ENCODE measurements around the gene CACNA2D4.

Gene CACNA2D4

GRCh38 chr12:1844661-1845409 lies 73.6 kb downstream of the CACNA2D4 start:
- DNase-seq (ENCODE audit: low read depth), result no peak

DNA sequence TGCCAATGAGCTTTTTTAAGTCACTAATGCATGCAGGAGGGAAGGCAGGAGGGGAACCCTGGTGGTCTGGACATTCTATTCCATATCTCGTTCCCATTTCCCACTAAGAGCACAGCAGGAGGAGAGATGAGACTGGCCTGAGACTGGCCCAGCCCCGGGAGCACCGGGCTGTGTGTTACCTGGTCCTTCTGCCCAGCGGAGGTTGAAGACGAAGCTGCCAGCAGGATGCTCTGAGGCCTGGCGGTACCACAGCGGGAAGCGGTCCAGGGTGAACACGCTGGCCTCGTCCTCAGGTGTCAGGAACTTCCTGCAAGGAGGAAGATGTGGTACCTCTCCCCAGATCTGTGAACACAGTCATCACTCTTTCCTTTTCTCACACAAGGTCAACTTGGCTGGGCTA lies 74.2 kb downstream of the CACNA2D4 start:
- DNase-seq (ENCODE audit: low read depth), result no peak

- no peak for DNase-seq (ENCODE audit: low read depth)
These were observed 74.8 kb downstream of the CACNA2D4 start for GRCh38 chr12:1843641-1844005.

- DNase-seq (ENCODE audit: low read depth), result no peak
These were observed 75.4 kb downstream of the CACNA2D4 start for GRCh38 chr12:1842905-1843640.

DNA sequence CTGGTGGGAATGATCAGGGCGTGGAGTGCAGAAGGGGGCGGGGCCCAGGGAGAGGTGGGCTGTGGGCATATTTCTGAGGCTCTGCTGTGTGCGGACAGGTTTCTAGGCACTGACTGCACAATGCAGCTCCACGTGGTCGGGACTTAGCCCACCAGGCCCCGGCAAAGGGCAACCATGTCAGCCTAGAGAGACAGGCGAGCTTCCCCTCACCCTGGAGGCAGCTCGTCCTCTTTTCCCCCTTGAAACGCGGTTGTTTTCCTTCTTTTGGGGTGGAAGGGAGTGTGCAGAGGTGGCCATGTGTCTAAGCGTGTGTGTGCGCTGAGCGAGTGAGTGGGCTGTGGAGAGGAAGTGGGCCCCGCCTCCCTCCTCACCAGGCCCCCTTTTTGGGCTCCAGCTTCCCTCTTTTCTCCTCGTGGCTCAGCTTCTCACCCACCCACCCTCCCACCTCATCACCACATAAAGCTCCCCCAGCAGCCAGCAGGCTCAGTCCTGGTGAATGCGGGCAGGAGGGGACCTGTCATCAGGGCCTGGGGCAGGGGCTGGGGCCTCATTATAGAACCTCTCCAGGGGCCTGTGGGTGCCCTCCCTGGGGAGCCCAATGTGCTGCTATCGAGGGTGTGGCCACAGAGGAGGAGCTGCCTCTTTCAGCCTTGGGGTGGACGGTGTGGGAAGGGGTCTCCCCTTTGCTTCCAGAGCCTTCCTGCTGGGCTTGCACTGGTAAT lies 76.1 kb downstream of the CACNA2D4 start:
- no peak for DNase-seq (ENCODE audit: low read depth)

GRCh38 chr12:1841586-1842182 lies 76.8 kb downstream of the CACNA2D4 start:
- no peak for DNase-seq (ENCODE audit: low read depth)

- DNase-seq (ENCODE audit: low read depth), result no peak
These were observed 77.4 kb downstream of the CACNA2D4 start for GRCh38 chr12:1840981-1841425.

GRCh38 chr12:1839956-1840951 lies 78.2 kb downstream of the CACNA2D4 start:
- no peak for DNase-seq (ENCODE audit: low read depth)

DNA sequence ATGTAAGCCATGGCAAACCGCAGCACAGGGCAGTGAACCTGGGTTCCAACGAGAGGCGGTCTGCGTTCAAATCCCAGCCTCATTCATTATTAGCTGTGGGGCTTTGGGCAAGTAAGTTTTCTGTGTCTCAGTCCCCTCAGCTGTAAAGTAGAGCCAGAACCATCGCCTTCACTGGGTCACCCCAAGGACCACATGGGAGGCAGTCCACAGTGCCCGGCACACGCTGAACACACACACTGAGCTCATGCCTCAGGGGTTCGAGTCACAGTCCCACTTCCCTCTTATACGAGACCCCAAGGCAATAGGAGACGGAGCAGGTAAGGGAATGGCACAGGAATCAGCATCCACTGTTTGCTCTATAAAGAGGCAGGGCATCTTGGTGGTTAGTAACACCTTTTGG lies 79.0 kb downstream of the CACNA2D4 start:
- no peak for DNase-seq (ENCODE audit: low read depth)

DNA sequence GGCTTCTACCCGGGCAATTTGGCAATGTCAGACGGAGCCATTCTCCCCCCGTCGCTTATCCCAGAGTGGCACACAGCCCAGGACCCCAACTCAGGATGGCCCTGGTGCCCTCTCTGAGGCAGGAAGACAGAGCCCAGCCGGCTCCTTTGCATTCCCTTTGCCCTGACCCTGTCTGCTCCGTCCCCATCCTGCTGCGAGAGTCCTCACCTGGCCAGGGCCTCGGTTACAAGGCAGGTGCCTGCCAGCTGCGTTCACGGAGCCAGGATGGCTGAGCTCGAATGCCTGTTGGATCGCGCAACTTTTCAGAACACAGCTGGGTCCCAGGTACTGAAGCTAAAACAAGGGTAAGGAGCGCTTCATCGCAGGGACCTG lies 79.5 kb downstream of the CACNA2D4 start:
- no peak for DNase-seq (ENCODE audit: low read depth)

DNA sequence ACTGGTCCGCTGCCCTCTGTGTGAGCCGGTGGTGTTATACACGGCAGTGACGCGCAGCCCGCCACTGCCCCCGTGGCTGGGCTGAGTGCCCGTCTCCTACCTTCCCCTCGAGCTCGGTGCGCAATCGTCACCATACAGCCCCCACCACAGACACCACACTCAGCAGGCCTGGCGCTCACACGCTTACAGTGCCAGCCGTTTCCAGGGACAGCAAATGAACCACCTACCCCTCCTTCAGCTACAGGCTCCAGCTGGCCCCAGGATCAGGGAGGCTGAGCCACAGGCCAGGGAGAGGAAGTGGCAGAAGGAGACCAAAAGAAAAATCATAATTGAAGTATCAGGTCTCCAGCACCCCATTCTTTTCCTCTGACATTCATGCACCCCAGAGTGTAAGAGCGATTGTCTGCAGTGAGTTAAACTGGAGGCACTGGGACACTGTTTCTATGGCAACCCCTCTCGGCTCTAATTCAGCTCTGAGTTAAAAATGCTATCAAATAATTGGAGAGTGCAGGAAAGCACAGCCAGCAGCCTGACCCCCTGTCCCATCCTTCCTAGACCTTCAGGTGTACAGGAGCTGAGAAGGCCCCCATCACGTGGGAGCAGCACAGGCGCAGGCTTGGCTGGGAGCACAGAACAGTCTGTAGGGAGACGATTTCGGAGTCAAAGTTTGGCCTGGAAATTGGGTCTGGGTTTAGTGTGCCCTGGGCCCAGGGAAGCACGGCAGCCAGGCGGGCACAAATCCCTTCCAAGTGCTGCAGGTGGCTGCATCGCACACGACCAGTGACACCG lies 80.1 kb downstream of the CACNA2D4 start:
- DNase-seq (ENCODE audit: low read depth), result no peak

GRCh38 chr12:1837541-1838204 lies 80.8 kb downstream of the CACNA2D4 start:
- no peak for DNase-seq (ENCODE audit: low read depth)

DNA sequence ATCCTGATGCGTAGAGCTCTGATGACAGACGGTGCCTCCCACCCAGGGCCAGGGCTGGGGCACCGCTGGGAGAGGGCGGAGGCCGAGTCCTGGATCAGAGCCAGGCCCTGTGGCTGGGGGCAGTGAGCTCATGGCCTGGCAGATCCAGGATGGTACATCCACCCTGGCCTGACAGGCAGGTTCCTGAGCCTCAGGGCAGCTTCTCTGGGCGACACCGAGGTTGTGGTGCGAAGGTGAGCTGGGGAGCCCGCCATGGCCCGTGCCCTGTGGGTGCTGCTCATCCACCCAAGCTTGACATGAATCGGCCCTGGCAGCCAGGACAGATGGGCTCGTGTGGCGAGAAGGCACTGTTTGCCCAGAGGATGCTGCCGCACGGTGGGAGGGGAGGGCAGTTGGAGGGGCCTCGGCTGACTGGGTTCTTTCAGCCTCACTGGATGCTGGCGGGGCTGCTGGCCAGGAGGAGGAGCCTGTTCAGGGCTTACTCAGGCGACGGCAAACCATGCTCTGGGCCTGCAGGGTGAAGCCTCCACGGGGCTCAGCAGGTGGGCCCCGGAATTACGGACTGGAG lies 81.5 kb downstream of the CACNA2D4 start:
- DNase-seq (ENCODE audit: low read depth), result no peak

- DNase-seq (ENCODE audit: low read depth), result no peak
These were observed 82.1 kb downstream of the CACNA2D4 start for GRCh38 chr12:1836241-1836803.

DNA sequence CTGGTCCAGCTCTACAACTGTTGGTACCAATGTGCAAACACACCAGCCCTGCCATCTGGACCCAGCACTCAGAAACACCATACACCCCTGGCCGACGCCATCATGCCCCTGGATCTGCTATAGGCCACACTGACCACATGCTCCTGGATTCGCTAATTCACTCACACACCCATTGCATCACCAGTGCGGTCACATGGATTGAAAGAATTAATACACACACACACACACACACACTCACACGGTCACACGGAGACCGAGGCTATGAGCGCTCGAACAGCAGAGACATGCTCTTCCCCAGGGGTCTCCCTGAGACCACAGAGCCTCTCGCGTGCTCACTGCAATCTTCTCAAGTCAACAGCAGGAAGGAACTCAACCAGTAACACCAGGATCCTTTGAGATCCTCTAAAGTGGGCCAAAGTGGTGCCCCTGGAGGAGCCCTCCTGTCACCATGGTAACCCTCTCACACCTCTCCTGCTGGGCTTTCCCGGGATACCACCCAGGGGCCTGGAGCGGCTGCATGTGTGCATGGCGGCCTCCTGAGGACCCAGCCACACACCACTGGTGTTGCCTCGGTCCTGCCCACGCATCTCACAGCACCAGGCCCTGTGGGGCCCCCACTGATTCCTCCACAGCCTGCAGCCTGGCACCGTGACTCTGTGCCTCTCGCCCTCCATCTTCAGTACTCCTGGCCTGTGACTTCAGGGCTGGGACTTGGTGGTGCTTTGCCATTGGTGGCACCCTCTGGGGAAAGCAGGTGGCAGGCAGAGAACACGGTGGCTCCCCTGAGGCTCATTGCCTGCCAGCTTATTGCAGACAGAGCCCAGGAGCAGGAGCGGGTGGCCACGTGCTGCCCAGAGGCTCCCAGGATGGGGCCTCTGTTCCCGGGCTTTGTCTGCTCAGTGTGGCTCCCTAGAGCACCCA lies 83.0 kb downstream of the CACNA2D4 start:
- no peak for DNase-seq (ENCODE audit: low read depth)

DNA sequence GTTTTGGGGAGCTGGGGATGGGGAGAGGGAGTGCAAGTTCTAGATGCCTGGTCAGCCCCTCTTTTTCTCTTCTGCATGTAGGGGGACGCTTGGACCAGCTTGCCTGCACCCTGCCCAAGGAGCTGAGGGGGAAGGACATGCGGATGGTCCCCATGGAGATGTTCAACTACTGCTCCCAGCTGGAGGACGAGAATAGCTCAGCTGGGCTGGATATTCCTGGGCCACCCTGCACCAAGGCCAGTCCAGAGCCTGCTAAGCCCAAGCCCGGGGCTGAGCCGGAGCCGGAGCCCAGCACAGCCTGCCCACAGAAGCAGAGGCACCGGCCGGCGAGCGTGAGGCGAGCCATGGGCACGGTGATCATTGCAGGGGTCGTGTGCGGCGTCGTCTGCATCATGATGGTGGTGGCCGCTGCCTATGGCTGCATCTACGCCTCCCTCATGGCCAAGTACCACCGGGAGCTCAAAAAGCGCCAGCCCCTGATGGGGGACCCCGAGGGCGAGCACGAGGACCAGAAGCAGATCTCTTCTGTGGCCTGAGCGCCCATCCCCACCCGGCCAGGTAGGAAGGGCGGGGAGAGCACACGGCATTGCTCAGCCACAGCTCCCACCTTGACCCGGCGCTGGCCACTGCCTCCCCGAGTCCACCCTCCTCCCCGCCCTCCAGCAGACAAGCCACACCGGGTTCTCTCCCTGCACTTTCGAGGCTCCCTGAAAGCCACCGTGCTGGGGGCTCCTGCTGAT lies 84.1 kb downstream of the CACNA2D4 start:
- no peak for DNase-seq (ENCODE audit: low read depth)

- DNase-seq (ENCODE audit: low read depth), result no peak
These were observed 84.8 kb downstream of the CACNA2D4 start for GRCh38 chr12:1833596-1834028.

Data from stimulated activated CD8-positive, alpha-beta memory T cell treated with anti-CD3 and anti-CD28 coated beads, Interleukin-12 subunit alpha, Interleukin-12 subunit beta, amount 100 ng/mL, for 4 hours (primary cell).